PC-9 (cell line): ENCODE results near the gene TOX3. TPM values are rescaled to one million over a fixed set of nuclear protein-coding genes. Genes with fewer than 3 reads are reported as not detected.

Source experiments
- BruUV-seq: library from RNA; stranded (reverse); fragments of 400-500 nt; replicated peaks from 2 replicates; lab custom pipeline; 2021; lab: Mats Ljungman, UMichigan
- CTCF ChIA-PET: fragments of 300-600 bp; sonication (Branson Sonifier 250); formaldehyde crosslinking; loops from one replicate; lab custom pipeline; 2022; ENCODE audit warnings: antibody characterized with exemption; lab: Charles Lee
- POLR2A ChIA-PET: fragments of 300-600 bp; sonication (Branson Sonifier 250); formaldehyde crosslinking; loops from one replicate; lab custom pipeline; 2022; ENCODE audit warnings: antibody characterized with exemption; ENCODE audit not compliant: unreplicated experiment; lab: Charles Lee
- DNase-seq, 2 experiments: peaks; one replicate each; pipeline versions ENCODE4 v3.0.0 to v3.0.0-alpha.2; 2015 to 2022; ENCODE audit warnings: mixed read lengths in 1 of 2
- H2AFZ ChIP-seq: fragments of 200-600 bp; sonication (generic); 2 replicates; pipeline ENCODE4 v1.8.1; 2017; ENCODE audit warnings: antibody characterized with exemption
- H3F3A ChIP-seq: fragments of 200-600 bp; sonication (generic); 2 replicates; pipeline ENCODE4 v1.8.1; 2017; ENCODE audit warnings: antibody characterized with exemption, mild to moderate bottlenecking, low read depth; ENCODE audit not compliant: insufficient read depth
- H3K27ac ChIP-seq: fragments of 200-600 bp; sonication (generic); 2 replicates; pipeline ENCODE4 v1.6.1; 2016; ENCODE audit warnings: mixed run types
- H3K27me3 ChIP-seq: fragments of 200-600 bp; sonication (generic); 2 replicates; pipeline ENCODE4 v1.6.1; 2016; ENCODE audit warnings: low read depth, mixed run types; ENCODE audit not compliant: insufficient read depth
- H3K36me3 ChIP-seq: fragments of 200-600 bp; sonication (generic); 2 replicates; pipeline ENCODE4 v1.6.1; 2016; ENCODE audit warnings: low read depth, mixed run types
- H3K4me1 ChIP-seq: fragments of 200-600 bp; sonication (generic); replicated peaks from 2 replicates; pipeline ENCODE4 v1.6.1; 2016; ENCODE audit warnings: mixed run types; ENCODE audit not compliant: insufficient read depth
- H3K4me2 ChIP-seq: fragments of 200-600 bp; sonication (generic); 2 replicates; pipeline ENCODE4 v1.6.1; 2017; ENCODE audit warnings: mixed run types
- H3K4me3 ChIP-seq: fragments of 200-600 bp; sonication (generic); 2 replicates; pipeline ENCODE4 v1.6.1; 2016; ENCODE audit warnings: mixed run types
- H3K79me2 ChIP-seq: fragments of 200-600 bp; sonication (generic); 2 replicates; pipeline ENCODE4 v1.6.1; 2017; ENCODE audit warnings: low read depth, mixed run types
- H3K9me2 ChIP-seq: fragments of 200-600 bp; sonication (generic); 2 replicates; pipeline ENCODE4 v1.8.1; 2017; ENCODE audit warnings: mild to moderate bottlenecking; ENCODE audit not compliant: insufficient read depth
- H3K9me3 ChIP-seq: fragments of 200-600 bp; sonication (generic); 2 replicates; pipeline ENCODE4 v1.8.1; 2016; ENCODE audit warnings: low read depth; ENCODE audit not compliant: insufficient read depth
- H4K20me1 ChIP-seq: fragments of 200-600 bp; sonication (generic); 2 replicates; pipeline ENCODE4 v1.8.1; 2017; ENCODE audit not compliant: insufficient read depth
- EZH2 ChIP-seq: fragments of 200-600 bp; sonication (generic); IDR thresholded peaks from 2 replicates; pipeline ENCODE4 v1.8.0; 2017; ENCODE audit warnings: antibody characterized with exemption, low read depth
- intact Hi-C: fragments of 100-400 bp; cut with micrococcal nuclease; formaldehyde crosslinking; loops from one replicate; pipeline ENCODE4 v1.10.0; 2022; ENCODE audit not compliant: unreplicated experiment
- total RNA-seq: library from RNA; stranded (reverse); gene quantifications from 2 replicates; pipeline ENCODE4 v1.2.3, GENCODE V29; 2021
- TF ChIP-seq, protein P1 (sequence below): fragments of 200-600 bp; sonication (generic); conservative IDR thresholded peaks from 2 replicates; pipeline ENCODE4 v1.6.1; 2017; ENCODE audit warnings: mixed run types, antibody characterized with exemption, mild to moderate bottlenecking, moderate library complexity

TOX3 gene
- total RNA-seq, 1 experiment from 2014 or later: not detected

DNA sequence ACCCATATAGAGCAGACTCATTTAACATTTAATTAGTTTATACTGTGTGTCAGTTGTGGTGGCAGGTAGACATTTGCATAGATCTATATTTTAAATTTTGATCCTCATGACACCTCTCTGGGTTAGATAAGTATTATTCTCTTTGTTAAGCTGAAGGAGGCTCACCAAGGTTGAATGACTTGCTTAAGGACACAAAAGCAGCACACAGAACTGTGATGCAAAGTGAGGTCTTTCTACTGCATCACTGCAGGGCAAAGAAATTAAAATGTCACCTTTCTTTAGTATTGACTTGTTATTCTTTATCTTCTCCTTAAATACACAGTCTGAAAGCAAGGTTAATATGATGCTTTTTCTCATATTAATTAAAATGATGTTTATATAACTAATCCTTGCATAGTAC is 8.6 kb upstream of the TOX3 start:
- no peaks in the 10 kb centered on the region for H3F3A ChIP-seq
- no peaks in the 10 kb centered on the region for H3K9me2 ChIP-seq
- no peak overlapping the region for H3K27ac ChIP-seq
- ChIA-PET CTCF (no interaction called here), POLR2A (no interaction called here)
- no peaks in the 10 kb centered on the region for H4K20me1 ChIP-seq
- peaks cover 5% of the 10 kb centered on the region; the same call in 1 of the 2 replicates for H3K27me3 ChIP-seq
- intact Hi-C loops: no loop called here
- H2AFZ ChIP-seq: no peak overlapping the region
- H3K9me3 ChIP-seq: no peaks in the 10 kb centered on the region
- H3K36me3 ChIP-seq: no peaks in the 10 kb centered on the region
- no peak overlapping the region for H3K4me2 ChIP-seq
- H3K4me3 ChIP-seq: no peak overlapping the region
- H3K79me2 ChIP-seq: no peaks in the 10 kb centered on the region
- TF ChIP-seq, protein P1, sequence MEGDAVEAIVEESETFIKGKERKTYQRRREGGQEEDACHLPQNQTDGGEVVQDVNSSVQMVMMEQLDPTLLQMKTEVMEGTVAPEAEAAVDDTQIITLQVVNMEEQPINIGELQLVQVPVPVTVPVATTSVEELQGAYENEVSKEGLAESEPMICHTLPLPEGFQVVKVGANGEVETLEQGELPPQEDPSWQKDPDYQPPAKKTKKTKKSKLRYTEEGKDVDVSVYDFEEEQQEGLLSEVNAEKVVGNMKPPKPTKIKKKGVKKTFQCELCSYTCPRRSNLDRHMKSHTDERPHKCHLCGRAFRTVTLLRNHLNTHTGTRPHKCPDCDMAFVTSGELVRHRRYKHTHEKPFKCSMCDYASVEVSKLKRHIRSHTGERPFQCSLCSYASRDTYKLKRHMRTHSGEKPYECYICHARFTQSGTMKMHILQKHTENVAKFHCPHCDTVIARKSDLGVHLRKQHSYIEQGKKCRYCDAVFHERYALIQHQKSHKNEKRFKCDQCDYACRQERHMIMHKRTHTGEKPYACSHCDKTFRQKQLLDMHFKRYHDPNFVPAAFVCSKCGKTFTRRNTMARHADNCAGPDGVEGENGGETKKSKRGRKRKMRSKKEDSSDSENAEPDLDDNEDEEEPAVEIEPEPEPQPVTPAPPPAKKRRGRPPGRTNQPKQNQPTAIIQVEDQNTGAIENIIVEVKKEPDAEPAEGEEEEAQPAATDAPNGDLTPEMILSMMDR: no peak
- TF ChIP-seq EZH2: no peak
- H3K4me1 ChIP-seq: no peaks in the 10 kb centered on the region
- no TSS peak for BruUV-seq
- DNase-seq: no peak

DNA sequence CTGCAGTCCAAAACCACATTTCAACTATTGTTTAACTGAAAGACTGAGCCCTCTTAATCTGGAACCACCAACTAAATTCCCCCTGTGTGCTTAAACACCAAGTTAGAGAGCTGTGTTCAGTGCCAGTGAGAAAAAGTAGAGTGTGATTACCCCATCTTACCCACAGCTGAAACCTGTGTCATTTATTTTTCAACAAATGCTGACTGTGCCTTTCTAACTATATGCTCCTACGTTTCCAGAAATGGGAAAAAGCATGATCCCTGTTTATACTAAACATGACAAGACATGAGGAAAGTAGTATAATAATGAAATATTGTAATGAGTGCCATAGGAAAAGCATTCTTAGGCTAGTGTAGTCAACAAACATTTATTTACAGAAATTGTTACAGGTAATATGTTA is 7.4 kb upstream of the TOX3 start:
- no peaks in the 10 kb centered on the region for H3K4me1 ChIP-seq
- H3K4me3 ChIP-seq: no peak overlapping the region
- no peak overlapping the region for H3K4me2 ChIP-seq
- no peaks in the 10 kb centered on the region for H3K36me3 ChIP-seq
- no peaks in the 10 kb centered on the region for H3K9me3 ChIP-seq
- H3K27me3 ChIP-seq: peaks cover 5% of the 10 kb centered on the region; the same call in 1 of the 2 replicates
- H3K9me2 ChIP-seq: no peaks in the 10 kb centered on the region
- H3K27ac ChIP-seq: no peak overlapping the region
- no peaks in the 10 kb centered on the region for H3K79me2 ChIP-seq
- CTCF ChIA-PET: no interaction called here
- POLR2A ChIA-PET: no interaction called here
- no peaks in the 10 kb centered on the region for H4K20me1 ChIP-seq
- H2AFZ ChIP-seq: no peak overlapping the region
- TF ChIP-seq, protein P1: no peak
- TF ChIP-seq EZH2: no peak
- intact Hi-C loops: no loop called here
- no peak for DNase-seq
- H3F3A ChIP-seq: no peaks in the 10 kb centered on the region
- BruUV-seq: no TSS peak

DNA sequence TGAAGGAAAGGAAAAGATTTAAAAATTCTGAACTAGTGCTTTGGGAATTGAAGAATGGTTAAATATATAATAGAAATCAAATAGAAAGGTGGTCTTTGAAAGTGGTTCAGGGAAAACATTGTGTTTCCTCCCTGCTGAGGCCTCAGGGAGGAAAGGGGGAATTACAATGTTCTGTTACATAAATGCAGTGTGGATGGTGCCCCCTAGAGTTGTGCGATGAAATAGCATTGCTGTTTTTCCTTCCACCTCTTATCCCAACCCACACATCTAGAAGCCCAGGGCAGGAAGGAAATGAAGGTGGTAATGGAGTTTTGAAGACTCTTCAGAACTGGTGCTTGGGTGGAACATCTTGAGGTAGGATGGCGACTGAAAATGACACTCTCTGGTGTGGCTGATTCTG is 6.4 kb upstream of the TOX3 start:
- Histone ChIP-seq H3K27ac (no peak overlapping the region), H3F3A (no peaks in the 10 kb centered on the region), H3K4me1 (no peaks in the 10 kb centered on the region), H3K27me3 (peaks cover 2% of the 10 kb centered on the region; the same call in 1 of the 2 replicates), H3K9me2 (no peaks in the 10 kb centered on the region), H2AFZ (no peak overlapping the region), H3K9me3 (no peaks in the 10 kb centered on the region), H3K4me2 (no peak overlapping the region), H3K36me3 (no peaks in the 10 kb centered on the region), H4K20me1 (no peaks in the 10 kb centered on the region), H3K79me2 (no peaks in the 10 kb centered on the region), H3K4me3 (no peak overlapping the region)
- no TSS peak for BruUV-seq
- no peak for DNase-seq
- intact Hi-C loops: no loop called here
- no peak for TF ChIP-seq EZH2
- TF ChIP-seq, protein P1: 0 out of 2 replicates have a peak, but pooled peaks have one; percentile 17
- CTCF ChIA-PET: no interaction called here
- POLR2A ChIA-PET: no interaction called here
